HUES48 (cell line): Measurements from ENCODE around the gene GYPC.

Experiments used
- H3K27ac ChIP-seq: one replicate; pipeline ENCODE4 v1.7.0; 2013; ENCODE audit warnings: low read depth, low read length, inconsistent platforms
- H3K27me3 ChIP-seq: 2 replicates; pipeline ENCODE4 v1.6.1; 2013; ENCODE audit warnings: mild to moderate bottlenecking, low read length; ENCODE audit not compliant: control insufficient read depth, insufficient read depth
- H3K36me3 ChIP-seq: 2 replicates; pipeline ENCODE4 v1.6.1; 2013; ENCODE audit warnings: low read length; ENCODE audit not compliant: control insufficient read depth, insufficient read depth
- H3K4me1 ChIP-seq: 2 replicates; pipeline ENCODE4 v1.6.1; 2013; ENCODE audit warnings: mild to moderate bottlenecking, low read length; ENCODE audit not compliant: control insufficient read depth, insufficient read depth
- H3K4me3 ChIP-seq: 2 replicates; pipeline ENCODE4 v1.5.1; 2013; ENCODE audit warnings: mild to moderate bottlenecking, low read depth, low read length
- H3K9ac ChIP-seq: 2 replicates; pipeline ENCODE4 v1.6.1; 2013; ENCODE audit warnings: mild to moderate bottlenecking, low read depth, low read length, moderate library complexity
- H3K9me3 ChIP-seq: 2 replicates; pipeline ENCODE4 v1.6.1; 2013; ENCODE audit warnings: low read length; ENCODE audit not compliant: control insufficient read depth, insufficient read depth

The GYPC gene

GRCh38 chr2:126732682-126733245, 76.8 kb downstream of the GYPC start:
- Histone ChIP-seq H3K36me3 (no peaks in the 10 kb centered on the region), H3K4me3 (no peak overlapping the region), H3K4me1 (no peaks in the 10 kb centered on the region), H3K27ac (no peak overlapping the region), H3K9ac (no peak overlapping the region), H3K27me3 (no peaks in the 10 kb centered on the region), H3K9me3 (no peaks in the 10 kb centered on the region)

GRCh38 chr2:126733795-126734194, 77.8 kb downstream of the GYPC start:
- Histone ChIP-seq H3K27me3 (no peaks in the 10 kb centered on the region), H3K9me3 (no peaks in the 10 kb centered on the region)

GRCh38 chr2:126736133-126736874, 80.3 kb downstream of the GYPC start:
- Histone ChIP-seq H3K4me3 (no peak overlapping the region), H3K4me1 (no peaks in the 10 kb centered on the region), H3K9ac (no peak overlapping the region), H3K27ac (no peak overlapping the region), H3K9me3 (no peaks in the 10 kb centered on the region), H3K36me3 (no peaks in the 10 kb centered on the region), H3K27me3 (no peaks in the 10 kb centered on the region)

More at GRCh38 chr2:126733795-126734194, 77.8 kb downstream of the GYPC start:
- Histone ChIP-seq H3K4me3 (no peak overlapping the region), H3K27ac (no peak overlapping the region), H3K9ac (no peak overlapping the region), H3K36me3 (no peaks in the 10 kb centered on the region), H3K4me1 (no peaks in the 10 kb centered on the region)

GRCh38 chr2:126739141-126739540, 83.2 kb downstream of the GYPC start:
- no peak overlapping the region for H3K27ac ChIP-seq
- H3K4me1 ChIP-seq = no peaks in the 10 kb centered on the region
- no peaks in the 10 kb centered on the region for H3K36me3 ChIP-seq
- H3K9ac ChIP-seq = no peak overlapping the region
- 0 out of 2 replicates have a peak, but pooled peaks cover 7% of the 10 kb centered on the region for H3K9me3 ChIP-seq
- H3K4me3 ChIP-seq = no peak overlapping the region
- no peaks in the 10 kb centered on the region for H3K27me3 ChIP-seq

- H3K4me1 ChIP-seq = no peaks in the 10 kb centered on the region
- H3K27ac ChIP-seq = no peak overlapping the region
- H3K9me3 ChIP-seq = 0 out of 2 replicates have a peak, but pooled peaks cover 7% of the 10 kb centered on the region
- no peak overlapping the region for H3K9ac ChIP-seq
- H3K27me3 ChIP-seq = no peaks in the 10 kb centered on the region
- H3K4me3 ChIP-seq = no peak overlapping the region
- no peaks in the 10 kb centered on the region for H3K36me3 ChIP-seq
Observed at GRCh38 chr2:126744640-126745039, 88.7 kb downstream of the GYPC start.
